NCI-H2196 treated with DMSO at 0.1 percent for 48 hours (cell line): ENCODE results near the gene TANGO2.

ENCODE experiments used
- DNase-seq: peaks from one replicate; lab custom pipeline; 2025; ENCODE audit not compliant: unreplicated experiment; lab: John Stamatoyannopoulos, UW

The TANGO2 gene

DNA sequence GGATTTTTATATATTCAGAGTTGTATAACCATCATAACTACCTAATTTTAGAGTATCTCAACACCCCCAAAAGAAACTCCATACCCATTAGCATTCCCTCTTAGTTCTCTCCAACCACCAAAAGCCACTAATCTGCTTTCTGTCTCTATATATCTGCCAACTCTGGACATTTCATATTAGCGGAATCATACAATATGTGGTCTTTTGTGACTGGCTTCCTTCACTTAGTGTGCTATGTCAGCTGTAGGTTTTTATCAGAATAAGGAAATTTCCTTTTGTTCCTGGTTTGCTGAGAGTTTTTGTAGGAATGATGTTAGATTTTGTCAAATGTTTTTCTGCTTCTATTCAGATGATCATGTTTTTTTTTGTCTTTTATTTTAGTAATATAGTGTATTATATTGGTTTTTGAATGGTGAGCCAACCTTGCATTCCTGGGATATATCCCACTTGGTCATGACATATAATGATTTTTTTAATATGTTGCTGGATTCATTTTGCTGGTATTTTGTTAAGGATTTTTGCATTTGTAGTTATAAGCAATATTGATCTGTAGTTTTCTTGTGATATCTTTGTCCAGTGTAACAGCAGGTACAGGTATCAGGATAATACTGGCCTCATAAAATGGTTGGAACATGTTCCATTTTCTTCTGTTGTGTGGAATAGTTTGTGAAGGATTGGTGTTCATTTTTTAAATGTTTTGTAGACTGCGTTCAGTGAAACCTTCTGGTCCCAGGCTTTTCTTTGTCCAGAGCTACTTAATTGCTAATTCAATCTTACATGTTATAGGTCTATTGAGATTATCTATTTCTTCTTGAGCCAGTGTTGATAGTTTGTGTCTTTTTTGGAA lies 75.9 kb downstream of the TANGO2 start:
- DNase-seq = no peak

DNA sequence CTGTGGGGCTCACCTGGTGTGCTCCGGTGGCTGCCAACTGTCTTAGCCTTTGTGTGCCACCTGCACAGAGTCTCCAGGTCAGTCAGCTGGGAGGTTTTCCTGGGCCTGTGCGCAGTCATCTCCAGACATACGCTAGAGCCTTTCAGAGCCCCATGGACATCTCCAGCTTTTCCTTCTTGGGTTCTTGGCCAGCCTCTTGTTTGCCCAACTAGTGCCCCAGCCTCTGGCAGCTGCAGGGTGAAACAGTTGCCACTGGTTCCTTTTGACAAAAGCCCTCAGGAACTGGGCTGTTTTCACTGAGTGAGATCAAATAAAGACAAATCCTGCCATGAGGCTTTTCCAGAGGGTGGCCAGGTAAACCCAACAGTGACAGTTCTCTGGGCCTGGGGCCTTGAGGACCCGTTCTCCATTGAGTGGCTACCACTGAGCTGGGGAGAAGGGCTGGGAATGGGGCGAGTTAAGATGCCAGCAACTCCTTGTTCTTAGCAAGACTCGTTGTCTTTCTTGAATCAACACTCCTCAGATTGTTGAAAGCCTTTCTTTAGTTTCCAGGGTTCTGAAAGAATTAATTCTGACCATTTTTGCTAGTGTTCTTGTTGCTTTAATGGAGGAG lies 78.3 kb downstream of the TANGO2 start:
- no peak for DNase-seq

DNA sequence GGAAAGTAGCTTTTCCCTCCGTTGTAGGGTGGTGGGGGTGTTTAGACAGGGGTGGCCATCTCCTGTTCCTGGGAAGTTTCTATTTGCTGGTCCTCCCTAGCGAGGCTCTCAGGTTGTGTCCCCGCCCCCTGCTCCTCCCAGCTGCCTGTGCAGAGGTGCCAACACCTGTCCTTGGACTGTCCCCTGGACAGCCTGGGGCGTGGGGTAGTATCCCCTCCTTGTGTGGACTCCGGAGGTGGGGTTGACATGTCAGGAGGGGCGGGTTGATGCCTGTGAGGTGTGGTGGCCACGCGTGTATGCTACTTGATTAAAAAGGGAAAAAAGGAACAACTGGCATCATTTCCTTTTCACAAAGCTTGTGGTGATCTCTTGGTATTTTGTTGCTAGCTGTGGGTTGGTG lies 80.7 kb downstream of the TANGO2 start:
- DNase-seq = no peak

DNA sequence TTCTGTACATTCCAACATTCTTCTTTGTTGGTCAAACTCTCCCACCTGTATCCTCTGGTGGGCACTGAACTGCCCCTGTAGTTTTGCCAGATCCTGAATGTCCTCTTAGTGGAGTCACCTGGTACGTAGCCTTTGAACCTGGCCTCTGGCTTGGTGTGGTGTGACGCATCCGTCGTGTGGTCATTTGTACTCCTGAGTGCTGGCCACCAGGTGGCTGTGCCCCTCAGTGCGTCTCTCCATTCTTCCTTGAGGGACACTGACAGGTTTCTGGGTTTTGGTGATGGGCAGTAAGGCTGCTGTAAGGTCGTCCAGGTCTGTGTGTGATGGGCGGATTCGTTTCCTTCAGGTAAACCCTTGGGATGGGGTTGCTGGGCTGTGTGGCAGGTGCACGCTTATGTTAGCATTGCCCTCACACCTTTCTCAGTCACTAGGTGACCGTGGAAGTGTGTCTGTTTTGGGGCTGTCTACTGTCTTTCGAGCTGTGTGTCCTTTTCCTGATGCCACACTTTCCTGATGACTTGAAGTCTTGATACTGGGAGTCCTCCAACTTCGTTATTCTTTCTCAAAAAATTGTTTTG lies 81.4 kb downstream of the TANGO2 start:
- DNase-seq = no peak

DNA sequence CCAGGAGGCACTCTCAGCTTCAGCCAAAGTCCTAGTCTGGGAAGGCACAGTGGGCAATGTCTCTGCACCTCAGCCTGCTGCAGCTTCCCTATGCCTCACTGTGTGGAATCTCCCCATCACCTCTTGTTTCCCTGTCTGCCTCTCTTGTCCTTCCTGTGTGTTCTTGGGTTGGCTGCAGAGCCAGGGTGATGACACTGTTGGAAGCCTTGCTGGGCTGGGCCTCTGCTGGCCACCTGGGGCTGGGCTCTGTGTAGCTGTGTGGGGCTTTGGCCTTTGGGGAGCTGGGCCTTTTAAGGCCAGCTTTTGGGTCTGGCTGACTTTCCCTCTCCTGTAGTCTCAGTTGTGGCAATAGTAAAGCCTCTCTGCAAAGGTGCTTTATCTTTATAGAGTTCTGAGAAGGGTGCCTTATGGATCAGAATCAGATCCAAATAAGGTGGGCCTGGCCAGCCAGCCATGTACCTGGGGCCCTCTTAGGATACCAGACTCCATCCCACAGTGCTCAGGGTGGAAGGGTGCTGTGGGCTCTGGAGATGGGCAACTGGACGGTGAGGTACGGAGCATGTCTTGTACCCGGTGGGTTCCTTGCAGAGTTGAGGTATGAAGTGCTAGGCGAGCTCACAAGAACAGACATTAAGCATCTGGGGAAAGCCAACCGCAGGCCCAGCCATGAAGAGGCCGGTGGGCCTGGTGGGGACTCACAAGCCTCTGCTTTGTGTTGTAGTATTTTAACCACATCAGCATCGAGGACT lies 84.7 kb downstream of the TANGO2 start:
- DNase-seq = no peak

DNA sequence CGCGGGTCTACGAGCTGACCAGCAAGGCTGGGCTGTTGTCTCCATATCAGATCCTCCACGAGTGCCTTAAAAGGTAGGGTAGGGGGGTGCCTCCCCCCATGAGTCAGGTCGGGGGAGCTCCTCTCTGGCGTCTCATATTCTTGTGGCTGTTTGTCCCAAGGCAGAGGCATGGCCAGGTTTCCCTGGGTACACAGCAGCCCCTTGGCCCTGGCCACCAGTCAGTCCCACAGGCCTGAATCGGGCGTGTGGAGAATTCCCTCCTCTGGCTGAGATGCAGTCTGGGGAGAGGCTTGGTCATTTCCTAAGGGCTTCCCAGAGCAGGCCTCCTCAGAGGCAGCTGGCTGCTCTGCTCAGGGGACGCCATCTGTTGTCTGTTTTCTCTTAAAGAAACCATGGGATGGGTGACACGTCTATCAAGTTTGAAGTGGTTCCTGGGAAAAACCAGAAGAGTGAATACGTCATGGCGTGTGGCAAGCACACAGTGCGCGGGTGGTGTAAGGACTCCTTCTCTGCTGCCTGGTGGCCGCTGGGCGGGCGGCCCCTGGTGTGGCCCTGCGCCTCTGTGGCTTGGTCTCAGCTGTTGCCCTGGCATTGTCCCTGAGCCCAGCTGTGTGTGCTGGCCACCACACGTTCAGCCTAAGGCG lies 85.4 kb downstream of the TANGO2 start:
- DNase-seq = no peak

DNA sequence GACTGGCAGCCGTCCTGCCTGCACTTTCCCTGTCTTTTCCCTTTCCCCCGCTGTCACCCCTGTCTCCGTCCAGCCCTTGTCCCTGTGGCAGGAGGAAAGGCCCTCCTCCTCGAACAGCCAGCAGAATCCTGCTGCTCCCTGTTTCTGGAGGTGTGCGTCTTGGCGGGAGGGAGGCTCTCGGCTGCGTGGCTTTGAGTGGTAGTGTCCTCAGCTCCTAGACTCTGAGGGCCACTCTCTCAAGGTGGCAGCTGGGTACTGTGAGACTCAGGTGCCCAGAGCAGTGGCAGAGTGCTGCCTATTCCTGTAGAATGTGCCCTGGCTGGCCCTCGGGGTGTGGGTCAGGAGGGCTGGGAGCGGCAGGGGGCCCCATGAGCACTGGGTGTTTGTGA lies 85.9 kb downstream of the TANGO2 start:
- no peak for DNase-seq

DNA sequence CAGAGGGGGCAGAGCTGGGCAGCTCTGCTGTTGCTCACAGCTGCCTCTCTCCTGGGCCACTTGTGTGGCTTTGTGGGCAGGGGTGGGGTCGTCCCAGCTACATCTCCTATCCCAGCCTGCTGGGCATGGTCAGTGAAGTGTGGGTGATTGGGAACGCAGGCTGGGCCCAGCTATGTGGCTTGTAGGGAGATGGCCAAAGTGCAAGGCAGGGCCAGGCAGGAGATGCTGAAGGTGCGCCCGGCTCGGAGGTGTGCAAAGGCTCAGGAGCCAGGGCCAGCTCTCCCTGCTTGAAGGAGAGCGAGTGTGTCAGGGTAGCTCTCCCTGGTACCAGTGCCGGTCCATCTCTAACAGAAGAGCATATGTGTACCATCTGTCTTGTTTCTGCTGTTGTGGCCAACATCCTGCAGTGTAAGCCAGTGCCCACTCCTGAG lies 86.6 kb downstream of the TANGO2 start:
- DNase-seq = no peak

DNA sequence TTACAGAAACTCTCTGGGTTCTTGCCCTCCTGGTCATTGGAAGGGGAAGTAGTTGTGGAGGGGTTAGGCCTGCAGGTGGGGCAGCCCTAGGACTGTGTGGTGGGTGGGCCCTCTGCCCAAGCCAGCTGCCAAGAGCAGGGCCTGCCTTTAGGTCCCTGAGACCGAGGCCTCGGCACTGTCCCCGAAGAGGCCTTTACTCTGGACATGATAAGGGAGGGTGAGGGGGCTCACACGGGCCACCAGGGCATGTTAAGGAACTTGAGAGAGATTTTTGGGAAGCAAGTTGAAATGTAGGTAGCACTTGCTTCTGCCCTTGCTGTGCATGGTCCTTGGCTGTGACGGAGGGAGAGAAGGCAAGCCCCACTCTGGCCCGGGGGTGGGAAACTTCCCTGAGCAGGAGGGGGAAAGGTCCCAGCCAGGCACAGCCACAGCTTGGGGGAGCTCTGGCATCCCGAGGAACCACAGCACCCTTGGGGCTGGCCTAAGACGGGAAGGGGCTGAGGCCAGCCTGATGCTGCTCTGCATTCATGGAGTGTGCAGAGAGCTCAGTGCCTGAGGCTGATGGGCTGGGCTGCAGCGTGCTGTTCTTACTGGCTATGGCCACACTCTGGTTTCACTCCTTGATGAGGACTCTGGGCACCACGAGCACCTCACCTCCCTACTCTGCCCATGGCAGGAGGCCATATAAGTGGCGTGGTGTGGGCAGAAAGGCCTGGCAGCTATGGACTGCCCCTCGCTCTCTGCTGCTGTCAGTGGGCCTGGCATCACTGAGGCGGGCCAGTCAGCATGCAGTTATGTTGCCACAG lies 87.2 kb downstream of the TANGO2 start:
- DNase-seq = no peak

DNA sequence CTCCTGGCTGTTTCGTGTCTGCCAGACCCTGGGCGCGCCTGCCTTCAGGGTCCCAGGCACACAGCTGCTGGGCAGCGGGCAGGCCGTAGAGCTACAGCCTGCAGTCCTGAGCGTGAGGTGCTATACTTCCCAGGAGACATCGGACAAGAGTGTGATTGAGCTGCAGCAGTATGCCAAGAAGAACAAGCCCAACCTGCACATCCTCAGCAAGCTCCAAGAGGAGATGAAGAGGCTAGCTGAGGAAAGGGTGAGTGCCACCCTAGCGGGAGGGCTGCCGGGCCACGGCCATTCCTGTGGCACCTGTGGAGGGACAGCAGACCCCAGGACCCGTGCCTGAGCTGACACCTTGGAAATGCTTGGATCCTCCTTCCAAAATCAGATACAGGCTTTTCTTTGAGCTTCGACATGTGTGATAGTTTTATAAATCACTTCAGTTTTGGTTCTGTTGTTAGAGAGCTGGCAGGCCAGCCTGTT lies 87.9 kb downstream of the TANGO2 start:
- DNase-seq = no peak

DNA sequence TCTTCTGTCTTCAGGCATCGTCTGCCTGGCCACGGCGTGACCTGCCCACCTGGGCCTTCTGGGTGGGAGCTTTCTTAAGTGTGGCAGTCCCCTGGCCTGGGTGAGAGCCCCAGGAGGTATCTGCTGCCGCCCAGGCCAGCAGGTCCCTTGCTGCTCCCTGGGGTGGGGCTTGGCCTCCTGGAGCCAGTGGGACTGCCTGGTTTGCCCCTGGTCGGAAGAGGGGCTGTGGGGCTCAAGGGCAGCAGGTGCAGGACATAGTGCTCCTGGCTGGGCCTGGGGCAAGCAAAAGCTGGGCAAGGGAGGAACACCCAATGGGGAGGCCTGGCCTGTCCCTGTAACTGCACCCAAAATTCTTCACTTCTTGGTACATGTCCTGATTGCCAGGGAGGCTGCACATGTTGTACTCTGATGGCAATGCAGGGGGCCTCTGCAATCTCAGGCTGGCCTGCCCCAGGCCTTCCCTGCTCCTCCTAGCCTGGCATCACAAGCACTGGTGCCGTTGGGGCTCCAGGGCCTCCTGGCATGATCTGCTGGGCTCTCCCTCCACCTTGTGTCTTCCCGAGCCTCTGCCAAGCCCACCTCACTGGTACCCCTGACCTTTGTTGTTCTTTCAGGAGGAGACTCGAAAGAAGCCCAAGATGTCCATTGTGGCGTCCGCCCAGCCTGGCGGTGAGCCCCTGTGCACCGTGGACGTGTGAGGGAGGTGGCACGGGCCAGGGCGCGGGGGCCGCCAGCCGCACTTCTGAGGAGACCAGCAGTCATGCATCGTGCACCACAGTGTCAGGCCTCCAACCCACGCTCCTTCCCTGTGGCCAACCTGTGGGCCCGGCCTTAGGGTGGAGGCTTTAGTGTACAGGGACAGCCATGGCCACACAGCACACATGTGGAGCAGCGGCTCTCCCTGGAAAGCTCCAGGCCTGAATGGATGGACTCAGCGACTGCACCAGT lies 88.8 kb downstream of the TANGO2 start:
- no peak for DNase-seq

DNA sequence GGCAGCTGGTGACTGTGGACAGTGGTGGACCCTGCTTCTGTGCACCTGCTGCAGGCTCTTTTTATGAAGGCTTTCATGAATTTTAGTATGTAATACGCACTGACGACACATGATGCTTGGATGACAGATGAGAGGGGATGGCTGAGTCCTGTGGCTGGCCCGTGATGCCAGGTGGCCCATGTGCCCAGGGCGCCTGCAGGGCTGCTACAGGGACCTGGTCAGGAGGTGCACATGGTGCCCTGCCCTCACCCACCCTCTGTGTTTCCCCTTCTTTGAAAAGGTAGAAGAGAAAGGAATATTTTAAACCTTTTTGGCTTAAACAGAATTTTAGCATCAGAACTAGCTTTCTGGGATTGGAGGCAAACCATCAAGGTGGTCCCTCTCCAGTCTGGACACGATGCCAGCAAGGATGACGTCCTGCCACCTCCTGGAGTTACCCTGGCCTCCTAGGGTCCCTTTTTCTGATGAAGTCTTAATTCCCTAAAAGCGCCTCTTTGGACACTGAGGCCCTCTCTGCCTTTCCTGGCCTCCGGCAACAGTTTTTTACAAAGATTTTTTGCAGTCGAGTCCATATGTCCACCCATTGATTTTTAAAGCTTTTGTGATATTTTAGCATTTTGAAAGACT lies 89.6 kb downstream of the TANGO2 start:
- DNase-seq = no peak

DNA sequence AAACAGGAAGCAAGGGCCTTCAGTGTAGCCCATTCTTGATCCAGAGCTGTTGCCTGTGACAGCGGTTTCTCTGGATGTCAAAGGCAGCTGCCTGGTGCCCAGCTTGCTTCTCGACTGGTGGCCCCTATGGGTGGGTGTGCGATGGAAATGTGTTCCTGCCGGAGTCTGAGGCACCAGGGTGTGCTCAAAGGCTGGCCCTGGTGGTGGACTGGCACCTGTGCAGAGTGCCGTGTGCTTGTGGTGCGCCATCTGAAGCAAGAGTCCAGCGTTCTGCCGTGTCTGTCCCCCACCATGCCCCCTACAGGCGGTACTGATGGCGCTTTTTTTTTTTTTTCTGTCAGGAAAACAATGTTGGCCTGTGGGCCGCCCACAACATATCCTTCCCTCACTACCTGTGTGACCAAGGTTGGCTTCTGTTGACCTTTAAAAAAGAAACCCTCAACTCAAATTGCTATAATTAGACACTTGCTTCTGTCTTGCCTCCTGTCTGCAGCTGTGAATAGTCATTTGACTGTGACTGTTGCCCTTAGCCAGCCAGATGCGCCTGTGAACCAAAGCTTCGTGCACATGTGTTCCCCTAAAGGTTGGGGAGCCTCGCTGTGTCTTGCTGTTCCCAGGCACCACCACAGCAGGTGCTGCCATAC lies 90.3 kb downstream of the TANGO2 start:
- no peak for DNase-seq

DNA sequence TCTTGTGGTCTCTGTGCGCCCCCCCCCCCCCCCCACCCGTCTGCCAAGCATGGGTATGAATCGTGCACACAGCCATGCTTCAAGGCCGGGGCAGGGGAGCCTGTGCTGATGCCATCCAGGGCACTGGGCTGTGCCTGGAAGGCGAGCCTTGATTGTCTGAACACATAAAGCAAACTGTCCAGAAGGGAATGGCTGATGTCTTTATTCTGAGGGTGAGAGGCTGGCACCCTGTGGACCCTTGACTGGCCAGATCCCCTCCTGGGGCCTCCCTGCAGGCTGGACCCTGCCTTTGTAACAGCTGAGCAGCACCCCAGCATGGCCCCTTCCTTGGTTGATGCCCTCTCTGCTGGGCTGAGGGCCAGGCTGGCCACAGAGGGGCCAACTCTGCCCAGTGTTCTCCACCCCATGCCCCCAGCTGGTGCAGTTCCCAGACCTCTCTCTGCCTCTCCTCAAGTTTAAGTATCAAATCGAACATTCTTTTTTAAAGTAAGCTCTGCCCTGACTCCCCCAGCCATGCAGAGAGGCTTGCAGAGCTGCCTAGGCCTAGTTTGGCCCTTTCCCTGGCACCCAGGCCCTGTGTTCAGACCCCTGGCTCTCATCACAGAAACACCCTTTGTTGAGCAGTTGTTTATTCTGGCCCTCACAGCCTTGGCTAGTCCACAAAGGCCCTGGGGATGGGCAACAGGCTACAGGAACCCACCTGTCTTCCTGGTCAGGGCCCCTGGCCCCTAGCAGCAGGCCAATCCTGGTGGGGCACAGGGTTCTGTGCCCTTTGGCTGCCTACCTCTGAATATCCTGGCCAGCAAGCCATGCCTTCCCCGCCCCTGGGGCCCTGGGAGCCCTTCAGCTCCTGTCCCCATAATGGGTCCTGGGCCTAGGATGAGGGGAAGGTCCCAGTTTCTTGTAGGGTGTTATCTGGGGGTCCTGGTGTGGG lies 91.0 kb downstream of the TANGO2 start:
- no peak for DNase-seq

DNA sequence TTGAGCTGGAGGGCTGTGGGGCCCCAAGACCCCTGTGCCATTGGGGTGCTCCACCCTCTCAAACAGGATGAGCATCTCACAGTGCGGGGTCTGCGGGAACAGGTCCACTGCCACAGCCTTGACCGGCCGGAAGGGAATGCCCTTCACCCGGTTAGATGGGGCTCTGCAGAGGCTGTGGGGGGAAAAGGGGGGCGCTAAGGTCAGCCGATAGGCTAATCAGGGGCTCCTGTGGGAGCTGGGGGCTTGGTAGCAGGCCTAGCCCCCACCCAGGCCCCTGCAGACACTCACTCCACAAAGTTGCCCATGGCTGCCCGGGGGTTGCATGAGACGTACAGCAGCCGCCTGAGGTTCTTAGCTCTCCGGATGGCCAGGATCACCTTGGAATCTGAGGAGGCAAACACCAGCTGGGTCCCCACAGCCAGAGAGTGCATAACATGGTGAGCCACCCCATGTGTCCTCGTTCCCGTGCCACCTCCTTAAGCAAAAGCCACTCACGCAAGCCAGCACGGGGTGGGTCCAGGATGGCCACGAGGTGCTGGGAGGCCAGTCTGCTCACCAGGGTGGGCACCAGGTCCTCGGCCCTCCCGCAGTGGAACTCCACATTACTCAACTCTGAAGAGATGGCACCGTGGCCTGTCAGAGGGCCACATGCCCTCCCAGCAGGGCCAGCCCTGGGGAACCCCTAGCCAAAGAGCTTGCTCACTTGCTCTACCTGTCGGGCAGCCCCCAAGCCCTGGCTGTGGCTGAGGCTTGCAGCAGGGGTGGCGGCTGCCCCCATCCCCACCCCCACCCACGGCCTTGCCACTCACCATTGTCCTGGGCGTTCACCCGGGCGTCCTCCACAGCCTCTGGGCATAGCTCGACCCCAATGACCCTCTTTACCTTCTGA lies 92.0 kb downstream of the TANGO2 start:
- no peak for DNase-seq
